ENCODE data around the gene SLC25A48.

DNA sequence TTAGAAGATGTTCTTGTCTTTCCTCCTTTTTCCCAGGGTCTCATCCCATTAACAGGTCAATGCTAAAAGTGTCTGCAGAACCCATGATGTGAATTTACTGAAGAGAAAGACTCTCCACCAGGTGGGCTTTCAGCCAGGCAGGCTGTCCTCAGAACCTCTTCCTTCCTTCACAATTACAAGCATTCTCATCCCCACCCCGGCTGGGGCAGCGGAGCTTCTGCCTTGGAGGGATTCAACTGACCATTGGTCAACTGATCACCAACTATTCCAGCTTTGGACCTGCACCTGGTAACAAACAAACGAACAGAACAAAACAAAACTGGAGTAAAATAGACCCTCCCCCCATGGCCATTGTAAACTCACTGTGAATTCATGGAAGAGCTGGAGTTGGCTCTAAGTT, 48.6 kb downstream of the SLC25A48 start:
- TF ChIP-seq, protein P1, sequence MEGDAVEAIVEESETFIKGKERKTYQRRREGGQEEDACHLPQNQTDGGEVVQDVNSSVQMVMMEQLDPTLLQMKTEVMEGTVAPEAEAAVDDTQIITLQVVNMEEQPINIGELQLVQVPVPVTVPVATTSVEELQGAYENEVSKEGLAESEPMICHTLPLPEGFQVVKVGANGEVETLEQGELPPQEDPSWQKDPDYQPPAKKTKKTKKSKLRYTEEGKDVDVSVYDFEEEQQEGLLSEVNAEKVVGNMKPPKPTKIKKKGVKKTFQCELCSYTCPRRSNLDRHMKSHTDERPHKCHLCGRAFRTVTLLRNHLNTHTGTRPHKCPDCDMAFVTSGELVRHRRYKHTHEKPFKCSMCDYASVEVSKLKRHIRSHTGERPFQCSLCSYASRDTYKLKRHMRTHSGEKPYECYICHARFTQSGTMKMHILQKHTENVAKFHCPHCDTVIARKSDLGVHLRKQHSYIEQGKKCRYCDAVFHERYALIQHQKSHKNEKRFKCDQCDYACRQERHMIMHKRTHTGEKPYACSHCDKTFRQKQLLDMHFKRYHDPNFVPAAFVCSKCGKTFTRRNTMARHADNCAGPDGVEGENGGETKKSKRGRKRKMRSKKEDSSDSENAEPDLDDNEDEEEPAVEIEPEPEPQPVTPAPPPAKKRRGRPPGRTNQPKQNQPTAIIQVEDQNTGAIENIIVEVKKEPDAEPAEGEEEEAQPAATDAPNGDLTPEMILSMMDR (IDR thresholded peaks at IDR 0.05; ENCODE audit: low read length): no peak
- TF ChIP-seq EZH2 (IDR thresholded peaks at IDR 0.05; ENCODE audit: borderline replicate concordance, low read length): no peak
